Stimulated activated CD8-positive, alpha-beta memory T cell treated with anti-CD3 and anti-CD28 coated beads, Interleukin-7, amount 100 ng/mL, for 48 hours (primary cell): ENCODE measurements around the gene SDSL.

Source experiments
- DNase-seq, 2 donors: peaks; one replicate each; pipeline ENCODE4 v3.0.0-alpha.2; 2020; ENCODE audit warnings: low read depth in 1 of 2; ENCODE audit errors: extremely low read depth in 1 of 2

Gene SDSL

DNA sequence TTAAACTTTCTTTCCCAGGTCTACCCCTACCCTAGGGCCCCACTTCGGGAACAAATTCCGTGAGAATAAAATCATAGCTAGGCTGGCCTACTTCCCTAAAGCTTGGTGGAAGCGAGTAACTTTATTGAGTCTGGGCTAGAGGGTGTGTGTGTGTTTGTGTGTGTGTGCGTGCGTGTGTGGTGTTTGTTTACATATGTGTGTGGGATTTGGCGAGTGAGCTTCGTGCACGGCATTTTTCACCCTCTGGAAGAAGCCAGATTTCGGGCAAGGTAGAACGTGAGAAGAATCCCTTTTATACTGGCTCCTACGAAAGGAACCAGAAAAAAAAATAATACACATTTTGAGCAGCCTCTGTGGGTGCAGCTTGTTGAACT is 57.0 kb downstream of the SDSL start:
- DNase-seq = no peak

DNA sequence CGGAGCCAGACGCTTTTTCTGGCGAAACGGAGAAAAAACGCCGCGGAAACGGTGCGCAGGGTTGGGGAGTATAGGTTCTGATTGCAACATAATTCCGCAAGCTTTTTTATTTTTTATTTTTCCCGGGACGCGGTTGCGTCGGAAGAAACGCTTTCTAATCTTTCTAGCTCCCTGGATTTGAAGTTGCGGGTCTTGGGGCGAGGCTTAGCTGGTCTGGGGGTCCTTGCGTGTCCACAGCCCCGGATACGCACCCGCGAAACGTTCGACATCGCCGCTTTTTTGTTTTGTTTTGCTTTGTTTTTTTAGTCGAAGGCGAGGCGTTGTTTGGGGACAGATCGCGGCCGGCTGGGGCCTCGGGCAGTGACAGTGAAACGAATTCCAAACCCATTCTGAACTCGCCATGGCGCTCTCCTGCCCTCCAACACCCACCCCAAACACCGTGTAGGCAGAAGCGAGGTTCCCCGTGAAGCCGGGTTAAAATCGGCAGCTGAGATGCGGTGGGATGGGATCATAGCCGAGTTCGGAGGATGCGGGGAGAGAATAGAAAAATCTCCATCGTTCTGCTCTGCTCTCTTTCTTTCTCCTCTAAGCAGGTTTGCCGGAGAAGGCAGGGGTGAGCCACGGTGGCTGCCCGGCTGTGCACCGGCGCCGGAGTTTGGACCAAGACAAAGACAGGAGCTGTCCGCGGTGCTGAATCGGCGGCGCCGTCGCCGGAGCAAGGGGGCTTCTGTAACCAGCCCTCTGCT is 57.6 kb downstream of the SDSL start:
- DNase-seq = no peak

DNA sequence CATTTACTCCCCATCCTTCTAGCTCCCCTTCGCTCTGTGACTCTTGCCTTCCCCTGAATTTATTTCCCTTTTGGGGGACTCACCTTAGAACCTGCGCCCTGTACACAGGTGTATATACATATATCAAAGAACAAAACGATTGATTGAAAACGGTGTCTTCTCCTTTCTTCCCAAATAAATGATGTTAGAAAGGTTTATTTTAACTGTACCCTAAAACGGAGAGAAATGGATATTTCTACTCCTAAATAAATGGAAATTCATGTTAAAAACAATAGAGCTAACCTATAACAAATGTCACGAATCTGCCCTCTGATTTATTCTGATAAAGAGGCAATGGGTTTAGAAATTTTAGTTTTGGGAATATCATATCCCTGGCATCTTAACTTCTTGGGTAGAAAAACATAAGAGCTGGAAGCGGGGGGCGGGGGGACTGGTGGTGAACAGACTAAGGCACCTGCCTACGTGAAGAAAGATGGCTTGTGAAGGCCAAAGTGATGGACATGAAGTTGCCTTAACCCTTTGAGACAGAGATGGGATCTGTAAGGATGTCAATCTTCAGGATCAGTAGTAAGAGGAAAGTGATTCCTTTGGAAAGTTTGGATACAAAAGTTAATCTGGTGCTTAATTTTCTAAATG is 58.3 kb downstream of the SDSL start:
- no peak for DNase-seq

DNA sequence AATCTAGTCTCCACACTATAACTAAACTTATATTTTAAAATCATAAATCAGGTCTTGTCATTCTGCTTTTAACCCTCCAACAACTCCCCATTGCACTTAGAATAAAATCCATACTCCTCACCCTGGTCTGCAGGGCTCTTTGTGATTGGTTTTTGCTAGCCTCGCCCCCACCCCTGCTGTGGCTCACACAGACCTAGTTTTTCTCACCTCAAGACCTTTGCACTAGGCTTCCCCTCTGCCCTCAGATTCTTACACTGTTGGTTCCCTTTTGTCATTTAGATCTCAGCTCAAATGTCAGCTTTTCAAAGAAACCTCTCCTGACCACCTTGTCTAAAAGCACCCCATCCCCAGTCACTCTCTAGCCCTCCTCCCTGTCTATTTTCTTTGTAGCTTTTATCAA is 60.2 kb downstream of the SDSL start:
- DNase-seq = no peak

DNA sequence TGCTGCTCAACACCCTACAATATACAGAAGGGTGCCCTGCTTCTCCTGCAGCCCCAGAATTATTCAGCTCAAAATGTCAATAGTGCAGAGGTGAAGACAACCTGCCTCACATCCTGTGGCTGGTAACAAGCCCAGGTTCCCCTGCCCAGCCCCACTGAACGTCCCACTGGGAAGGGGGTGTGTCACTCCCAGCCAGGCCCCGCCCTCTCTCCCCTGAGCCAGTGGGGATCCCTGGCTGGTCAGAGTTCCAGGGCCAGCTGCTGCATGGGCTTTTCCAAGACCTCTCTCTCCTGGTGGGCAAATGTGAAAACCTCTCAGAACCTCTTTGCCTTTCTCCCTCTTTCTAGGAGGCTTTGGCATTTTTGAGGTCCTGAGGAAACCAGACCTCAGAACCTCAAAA is 63.1 kb downstream of the SDSL start:
- no peak for DNase-seq

DNA sequence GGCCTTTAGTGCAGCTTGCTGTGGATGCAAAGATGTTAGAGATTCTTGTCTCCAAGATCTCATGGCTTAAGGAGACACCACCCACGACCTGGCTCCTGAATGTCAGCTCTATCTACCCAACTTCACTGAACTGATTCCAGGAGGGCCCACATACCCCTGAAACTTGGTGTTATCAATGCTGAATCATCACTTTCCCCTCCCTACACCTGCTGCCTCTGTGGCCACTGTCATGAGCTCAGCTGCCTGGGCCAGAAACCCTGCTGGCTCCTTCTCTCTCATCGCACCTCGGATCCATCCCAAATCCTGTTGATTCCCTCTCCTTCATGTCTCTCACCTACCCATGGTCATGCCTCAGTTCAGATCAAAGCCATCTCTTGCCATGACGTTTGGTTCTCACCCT is 64.5 kb downstream of the SDSL start:
- DNase-seq = no peak
